ENCODE data around the gene TEAD4.

Gene TEAD4

DNA sequence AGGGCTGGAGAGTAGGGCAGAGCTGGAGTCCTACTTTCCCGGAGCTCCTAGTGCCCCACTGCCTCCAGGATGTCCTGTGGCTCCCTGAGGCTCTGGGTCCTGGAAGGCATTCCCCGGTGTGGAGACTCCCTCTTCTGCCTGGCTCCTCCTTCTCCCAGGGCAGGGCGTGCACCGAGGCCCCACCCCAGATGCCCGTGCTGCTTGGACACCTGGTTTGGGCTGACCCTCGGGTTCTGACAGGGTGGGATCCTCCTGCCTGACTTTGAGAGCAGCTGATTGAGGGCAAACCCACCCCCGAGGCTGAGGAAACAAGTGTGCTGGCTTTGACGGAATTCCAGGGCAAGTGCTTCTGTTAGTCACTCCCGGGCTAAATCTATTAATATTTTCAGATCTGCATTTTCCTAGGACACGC is 15.4 kb downstream of the TEAD4 start:
- no peak overlapping the region for H3K4me3 ChIP-seq (ENCODE audit: insufficient read depth, low read depth, low read length, poor library complexity, severe bottlenecking)
- H3K36me3 ChIP-seq (ENCODE audit: control insufficient read depth, insufficient read depth, low read length): no peaks in the 10 kb centered on the region
- H3K27me3 ChIP-seq (replicated peaks; ENCODE audit: control insufficient read depth, insufficient read depth, low read length, poor library complexity, severe bottlenecking): no peaks in the 10 kb centered on the region
- no peak overlapping the region for H3K27ac ChIP-seq (ENCODE audit: insufficient read depth, low read length, poor library complexity, severe bottlenecking)
- H3K4me1 ChIP-seq (ENCODE audit: control insufficient read depth, insufficient read depth, low read length, poor library complexity, severe bottlenecking): no peaks in the 10 kb centered on the region
- H3K9me3 ChIP-seq (ENCODE audit: control insufficient read depth, low read length): no peaks in the 10 kb centered on the region
- no peak for DNase-seq

DNA sequence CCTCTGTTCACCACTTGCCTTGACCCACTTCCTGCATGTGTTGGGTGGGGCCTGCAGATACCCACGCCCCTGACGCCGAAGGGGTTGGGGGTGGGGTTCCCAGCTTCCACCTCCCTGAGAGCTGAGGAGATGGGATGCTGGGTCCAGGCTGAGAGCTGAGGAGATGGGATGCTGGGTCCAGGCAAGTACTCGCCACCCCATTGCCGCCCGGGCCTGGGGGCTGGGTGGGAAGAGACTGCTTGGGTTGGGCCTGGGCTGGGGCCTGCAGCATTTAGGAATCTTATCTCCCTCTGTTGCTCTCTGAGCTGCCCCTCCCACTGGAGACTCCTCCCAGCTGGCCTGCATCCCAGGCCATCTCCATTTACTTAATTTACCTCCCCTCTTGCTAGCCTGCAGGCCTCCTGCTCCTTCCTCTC is 17.4 kb downstream of the TEAD4 start:
- Histone ChIP-seq H3K9me3 (ENCODE audit: control insufficient read depth, low read length) (no peaks in the 10 kb centered on the region), H3K4me3 (ENCODE audit: insufficient read depth, low read depth, low read length, poor library complexity, severe bottlenecking) (no peak overlapping the region), H3K4me1 (ENCODE audit: control insufficient read depth, insufficient read depth, low read length, poor library complexity, severe bottlenecking) (no peaks in the 10 kb centered on the region), H3K36me3 (ENCODE audit: control insufficient read depth, insufficient read depth, low read length) (no peaks in the 10 kb centered on the region), H3K27ac (ENCODE audit: insufficient read depth, low read length, poor library complexity, severe bottlenecking) (no peak overlapping the region), H3K27me3 (replicated peaks; ENCODE audit: control insufficient read depth, insufficient read depth, low read length, poor library complexity, severe bottlenecking) (no peaks in the 10 kb centered on the region)
- DNase-seq: no peak

DNA sequence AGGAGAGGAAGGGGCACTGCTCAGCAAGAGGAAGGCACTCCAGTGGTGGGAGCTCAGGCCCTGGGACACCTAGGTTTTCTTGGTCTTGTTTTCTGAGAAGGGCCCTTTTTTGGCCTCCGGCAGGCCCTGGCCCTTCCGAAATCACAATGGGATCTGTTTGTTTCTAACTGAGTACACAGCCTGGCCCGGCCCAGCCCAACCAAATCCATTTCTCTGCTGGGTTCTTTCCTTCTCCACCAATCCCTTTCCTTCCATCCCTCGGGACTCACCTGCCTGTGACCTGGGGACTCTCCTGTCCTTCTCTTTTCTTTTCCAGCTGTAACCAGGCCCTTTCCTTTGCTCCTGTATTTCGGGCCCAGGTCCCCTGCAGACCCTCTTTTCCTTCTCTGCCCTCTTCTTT is 18.6 kb downstream of the TEAD4 start:
- H3K36me3 ChIP-seq (ENCODE audit: control insufficient read depth, insufficient read depth, low read length): no peaks in the 10 kb centered on the region
- H3K4me1 ChIP-seq (ENCODE audit: control insufficient read depth, insufficient read depth, low read length, poor library complexity, severe bottlenecking): no peaks in the 10 kb centered on the region
- H3K9me3 ChIP-seq (ENCODE audit: control insufficient read depth, low read length): no peaks in the 10 kb centered on the region
- H3K4me3 ChIP-seq (ENCODE audit: insufficient read depth, low read depth, low read length, poor library complexity, severe bottlenecking): no peak overlapping the region
- no peak for DNase-seq
- H3K27me3 ChIP-seq (replicated peaks; ENCODE audit: control insufficient read depth, insufficient read depth, low read length, poor library complexity, severe bottlenecking): no peaks in the 10 kb centered on the region
- no peak overlapping the region for H3K27ac ChIP-seq (ENCODE audit: insufficient read depth, low read length, poor library complexity, severe bottlenecking)

DNA sequence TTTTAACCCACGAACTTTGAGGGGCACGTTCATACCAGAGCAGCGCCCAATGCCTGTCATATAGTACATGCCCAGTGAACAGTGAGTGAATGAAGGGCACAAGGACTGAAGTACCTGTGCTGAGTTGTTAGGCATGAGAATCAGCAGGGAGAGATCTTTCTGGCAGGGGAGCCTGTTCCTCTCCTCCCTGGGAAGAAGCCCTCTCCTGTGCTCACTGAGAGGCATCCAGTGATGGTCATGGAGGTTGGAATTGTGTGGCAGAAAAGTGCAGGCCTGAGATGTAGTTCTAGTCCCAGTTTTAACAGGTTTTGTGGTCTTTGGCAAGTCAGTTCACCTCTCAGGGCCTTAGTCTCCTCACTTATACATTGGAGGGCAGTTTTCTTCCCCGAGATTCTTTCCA is 20.6 kb downstream of the TEAD4 start:
- H3K9me3 ChIP-seq (ENCODE audit: control insufficient read depth, low read length): no peaks in the 10 kb centered on the region
- no peak overlapping the region for H3K4me3 ChIP-seq (ENCODE audit: insufficient read depth, low read depth, low read length, poor library complexity, severe bottlenecking)
- H3K36me3 ChIP-seq (ENCODE audit: control insufficient read depth, insufficient read depth, low read length): no peaks in the 10 kb centered on the region
- H3K27ac ChIP-seq (ENCODE audit: insufficient read depth, low read length, poor library complexity, severe bottlenecking): no peak overlapping the region
- H3K4me1 ChIP-seq (ENCODE audit: control insufficient read depth, insufficient read depth, low read length, poor library complexity, severe bottlenecking): no peaks in the 10 kb centered on the region
- H3K27me3 ChIP-seq (replicated peaks; ENCODE audit: control insufficient read depth, insufficient read depth, low read length, poor library complexity, severe bottlenecking): no peaks in the 10 kb centered on the region
- DNase-seq: no peak

DNA sequence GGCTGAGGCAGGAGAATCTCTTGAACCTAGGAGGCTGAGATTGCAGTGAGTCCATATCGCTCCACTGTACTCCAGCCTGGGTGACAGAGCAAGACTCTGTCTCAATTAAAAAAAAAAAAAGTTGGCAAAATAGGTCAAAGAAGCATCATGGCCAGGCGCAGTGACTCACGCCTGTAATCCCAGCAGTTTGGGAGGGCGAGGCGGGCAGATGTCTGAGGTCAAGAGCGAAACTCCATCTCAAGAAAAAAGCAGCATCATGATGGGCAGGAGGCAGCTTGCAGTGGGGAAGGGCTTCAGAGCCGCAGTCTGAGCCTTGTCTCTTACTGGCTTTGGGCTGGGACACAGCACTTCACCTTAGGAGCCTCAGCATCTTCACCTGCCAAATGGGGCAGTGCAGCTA is 21.4 kb downstream of the TEAD4 start:
- Histone ChIP-seq H3K36me3 (ENCODE audit: control insufficient read depth, insufficient read depth, low read length) (no peaks in the 10 kb centered on the region), H3K27me3 (replicated peaks; ENCODE audit: control insufficient read depth, insufficient read depth, low read length, poor library complexity, severe bottlenecking) (no peaks in the 10 kb centered on the region), H3K4me1 (ENCODE audit: control insufficient read depth, insufficient read depth, low read length, poor library complexity, severe bottlenecking) (no peaks in the 10 kb centered on the region), H3K9me3 (ENCODE audit: control insufficient read depth, low read length) (no peaks in the 10 kb centered on the region), H3K27ac (ENCODE audit: insufficient read depth, low read length, poor library complexity, severe bottlenecking) (no peak overlapping the region), H3K4me3 (ENCODE audit: insufficient read depth, low read depth, low read length, poor library complexity, severe bottlenecking) (no peak overlapping the region)
- no peak for DNase-seq

DNA sequence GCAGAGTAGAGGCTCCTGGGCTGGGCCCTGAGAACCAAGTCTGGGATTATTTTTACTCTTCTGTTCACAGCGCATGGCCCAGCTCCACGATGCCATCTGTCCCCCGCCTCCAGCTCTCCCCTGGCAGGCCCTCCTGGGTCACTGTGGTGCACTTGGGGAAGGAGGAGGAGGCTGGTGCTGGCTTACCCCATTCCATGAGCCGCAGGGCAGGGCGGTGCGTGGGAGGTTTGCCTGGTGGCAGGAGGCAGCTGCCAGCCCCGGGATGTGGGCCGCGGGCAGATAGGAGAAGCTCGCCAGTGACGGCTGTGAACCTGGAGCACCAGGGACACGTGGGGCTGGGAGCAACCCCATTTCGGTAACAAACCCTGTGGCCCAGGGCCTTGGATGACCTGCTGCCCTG is 23.2 kb downstream of the TEAD4 start:
- Histone ChIP-seq H3K27me3 (replicated peaks; ENCODE audit: control insufficient read depth, insufficient read depth, low read length, poor library complexity, severe bottlenecking) (no peaks in the 10 kb centered on the region), H3K9me3 (ENCODE audit: control insufficient read depth, low read length) (no peaks in the 10 kb centered on the region), H3K36me3 (ENCODE audit: control insufficient read depth, insufficient read depth, low read length) (no peaks in the 10 kb centered on the region), H3K27ac (ENCODE audit: insufficient read depth, low read length, poor library complexity, severe bottlenecking) (no peak overlapping the region), H3K4me3 (ENCODE audit: insufficient read depth, low read depth, low read length, poor library complexity, severe bottlenecking) (no peak overlapping the region), H3K4me1 (ENCODE audit: control insufficient read depth, insufficient read depth, low read length, poor library complexity, severe bottlenecking) (no peaks in the 10 kb centered on the region)
- no peak for DNase-seq

DNA sequence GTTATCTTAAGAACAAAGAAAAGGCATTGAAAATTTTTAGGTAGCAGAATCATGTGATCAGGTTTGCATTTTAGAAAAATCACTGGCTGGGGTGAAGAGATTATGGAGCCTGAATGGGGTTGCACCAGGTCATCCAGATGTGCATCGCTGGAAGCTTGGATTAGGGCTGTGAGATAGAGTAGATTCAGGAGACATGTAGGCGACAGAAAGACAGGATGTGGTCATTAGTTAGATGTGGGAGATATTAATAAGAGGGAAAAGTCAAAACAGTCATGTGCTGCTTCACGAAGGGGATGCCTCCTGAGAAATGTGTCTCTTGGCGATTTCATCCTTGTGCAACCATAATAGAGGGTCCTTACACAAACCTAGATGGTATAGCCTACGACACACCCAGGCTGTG is 25.1 kb downstream of the TEAD4 start:
- H3K4me1 ChIP-seq (ENCODE audit: control insufficient read depth, insufficient read depth, low read length, poor library complexity, severe bottlenecking): no peaks in the 10 kb centered on the region
- no peak overlapping the region for H3K4me3 ChIP-seq (ENCODE audit: insufficient read depth, low read depth, low read length, poor library complexity, severe bottlenecking)
- DNase-seq: no peak
- H3K36me3 ChIP-seq (ENCODE audit: control insufficient read depth, insufficient read depth, low read length): no peaks in the 10 kb centered on the region
- H3K27ac ChIP-seq (ENCODE audit: insufficient read depth, low read length, poor library complexity, severe bottlenecking): no peak overlapping the region
- no peaks in the 10 kb centered on the region for H3K27me3 ChIP-seq (replicated peaks; ENCODE audit: control insufficient read depth, insufficient read depth, low read length, poor library complexity, severe bottlenecking)
- H3K9me3 ChIP-seq (ENCODE audit: control insufficient read depth, low read length): no peaks in the 10 kb centered on the region

DNA sequence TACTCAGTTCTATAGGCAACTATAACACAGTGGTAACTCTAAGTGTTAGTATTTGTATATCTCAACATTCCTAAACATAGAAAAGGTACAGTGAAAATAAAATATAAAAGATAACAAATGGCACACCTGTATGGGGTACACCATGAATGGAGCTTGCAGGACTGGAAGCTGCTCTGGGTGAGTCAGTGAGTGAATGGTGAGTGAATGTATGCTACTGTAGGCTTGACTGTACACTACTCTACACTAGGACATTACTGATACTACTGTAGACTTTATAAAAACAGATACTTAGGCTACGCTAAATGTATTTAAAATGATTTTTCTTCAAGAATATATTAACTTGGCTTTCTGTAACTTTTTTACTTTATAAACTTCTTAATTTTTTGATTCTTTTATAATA is 25.5 kb downstream of the TEAD4 start:
- no peak for DNase-seq
- Histone ChIP-seq H3K27me3 (replicated peaks; ENCODE audit: control insufficient read depth, insufficient read depth, low read length, poor library complexity, severe bottlenecking) (no peaks in the 10 kb centered on the region), H3K4me3 (ENCODE audit: insufficient read depth, low read depth, low read length, poor library complexity, severe bottlenecking) (no peak overlapping the region), H3K36me3 (ENCODE audit: control insufficient read depth, insufficient read depth, low read length) (no peaks in the 10 kb centered on the region), H3K27ac (ENCODE audit: insufficient read depth, low read length, poor library complexity, severe bottlenecking) (no peak overlapping the region), H3K4me1 (ENCODE audit: control insufficient read depth, insufficient read depth, low read length, poor library complexity, severe bottlenecking) (no peaks in the 10 kb centered on the region), H3K9me3 (ENCODE audit: control insufficient read depth, low read length) (no peaks in the 10 kb centered on the region)

DNA sequence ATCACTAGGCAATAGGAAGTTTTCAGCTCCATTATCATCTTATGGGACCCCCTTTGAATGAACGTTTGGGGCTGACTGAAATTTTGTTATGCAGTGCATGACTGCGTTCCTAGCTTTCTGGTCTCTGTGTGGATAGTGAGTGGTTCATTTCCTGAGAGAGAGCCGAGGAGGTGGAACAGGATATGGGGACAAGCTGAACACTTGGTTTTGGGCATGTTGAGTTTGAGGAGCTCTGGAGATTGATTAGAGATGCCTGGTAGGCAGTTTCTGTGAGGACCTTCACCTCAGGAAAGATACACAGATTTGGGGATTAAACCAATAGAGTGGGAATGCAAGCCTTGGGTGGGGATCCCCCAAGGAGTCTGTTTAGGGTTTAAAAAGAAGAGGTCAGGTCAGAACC is 27.7 kb downstream of the TEAD4 start:
- H3K9me3 ChIP-seq (ENCODE audit: control insufficient read depth, low read length): no peaks in the 10 kb centered on the region
- H3K27ac ChIP-seq (ENCODE audit: insufficient read depth, low read length, poor library complexity, severe bottlenecking): no peak overlapping the region
- no peak for DNase-seq
- H3K36me3 ChIP-seq (ENCODE audit: control insufficient read depth, insufficient read depth, low read length): no peaks in the 10 kb centered on the region
- no peak overlapping the region for H3K4me3 ChIP-seq (ENCODE audit: insufficient read depth, low read depth, low read length, poor library complexity, severe bottlenecking)
- no peaks in the 10 kb centered on the region for H3K4me1 ChIP-seq (ENCODE audit: control insufficient read depth, insufficient read depth, low read length, poor library complexity, severe bottlenecking)
- no peaks in the 10 kb centered on the region for H3K27me3 ChIP-seq (replicated peaks; ENCODE audit: control insufficient read depth, insufficient read depth, low read length, poor library complexity, severe bottlenecking)

DNA sequence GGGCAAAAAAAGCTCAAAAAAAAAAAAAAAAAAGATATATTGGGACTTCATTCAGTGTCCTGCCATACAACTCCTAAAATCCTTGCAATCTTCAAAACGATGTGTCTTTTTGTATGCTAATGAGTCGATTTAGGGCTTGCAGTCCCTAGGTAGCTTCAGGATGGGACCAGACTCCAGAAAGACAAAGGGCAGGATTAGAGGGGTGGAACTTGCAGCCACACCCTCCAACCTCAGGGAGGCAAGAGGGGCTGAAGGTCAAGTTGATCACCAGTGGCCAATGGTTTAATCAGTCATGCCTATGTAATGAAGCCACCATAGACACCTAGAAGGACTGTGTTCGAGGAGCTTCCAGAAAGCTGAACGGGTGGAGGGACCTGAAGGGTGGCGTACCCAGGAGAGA is 29.3 kb downstream of the TEAD4 start:
- Histone ChIP-seq H3K9me3 (ENCODE audit: control insufficient read depth, low read length) (no peaks in the 10 kb centered on the region), H3K27ac (ENCODE audit: insufficient read depth, low read length, poor library complexity, severe bottlenecking) (no peak overlapping the region), H3K4me3 (ENCODE audit: insufficient read depth, low read depth, low read length, poor library complexity, severe bottlenecking) (no peak overlapping the region), H3K27me3 (replicated peaks; ENCODE audit: control insufficient read depth, insufficient read depth, low read length, poor library complexity, severe bottlenecking) (no peaks in the 10 kb centered on the region), H3K36me3 (ENCODE audit: control insufficient read depth, insufficient read depth, low read length) (no peaks in the 10 kb centered on the region), H3K4me1 (ENCODE audit: control insufficient read depth, insufficient read depth, low read length, poor library complexity, severe bottlenecking) (no peaks in the 10 kb centered on the region)
- no peak for DNase-seq

DNA sequence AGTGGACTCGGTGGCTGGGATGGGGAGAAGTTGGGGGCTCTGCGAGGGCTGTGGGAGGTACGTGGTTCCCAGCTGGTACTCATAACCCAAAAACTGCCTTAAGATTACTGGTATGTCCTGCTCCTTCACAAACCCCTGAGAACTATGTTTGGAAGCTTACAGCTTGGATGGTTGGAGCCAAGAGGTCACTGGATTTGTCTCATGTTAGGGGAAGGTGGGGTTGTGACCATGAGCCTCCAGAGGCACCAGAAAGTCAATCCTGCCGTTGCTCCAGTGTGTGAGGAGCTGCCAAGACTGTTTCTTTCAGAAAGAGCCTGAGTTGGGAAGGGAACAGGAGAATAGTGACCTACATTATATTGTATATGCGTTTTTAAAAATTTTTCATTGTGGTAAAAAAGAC is 33.5 kb downstream of the TEAD4 start:
- Histone ChIP-seq H3K4me3 (ENCODE audit: insufficient read depth, low read depth, low read length, poor library complexity, severe bottlenecking) (no peak overlapping the region), H3K4me1 (ENCODE audit: control insufficient read depth, insufficient read depth, low read length, poor library complexity, severe bottlenecking) (no peaks in the 10 kb centered on the region), H3K36me3 (ENCODE audit: control insufficient read depth, insufficient read depth, low read length) (no peaks in the 10 kb centered on the region), H3K27me3 (replicated peaks; ENCODE audit: control insufficient read depth, insufficient read depth, low read length, poor library complexity, severe bottlenecking) (no peaks in the 10 kb centered on the region), H3K27ac (ENCODE audit: insufficient read depth, low read length, poor library complexity, severe bottlenecking) (no peak overlapping the region), H3K9me3 (ENCODE audit: control insufficient read depth, low read length) (no peaks in the 10 kb centered on the region)
- no peak for DNase-seq
